ENCODE data around the gene TMC7.
A peak's percentile ranks its signal among the peaks of the same experiment; 100 is the strongest.

TMC7 gene

GRCh38 chr16:19033761-19034160, 50.0 kb downstream of the TMC7 start:
- DNase-seq, result no peak

GRCh38 chr16:19040400-19040799, 56.7 kb downstream of the TMC7 start:
- DNase-seq, result no peak

- no peak for DNase-seq
These were observed 61.0 kb downstream of the TMC7 start for GRCh38 chr16:19044769-19045168.

GRCh38 chr16:19046062-19046461, 62.3 kb downstream of the TMC7 start:
- DNase-seq, result no peak

- DNase-seq, result no peak
These were observed 79.0 kb downstream of the TMC7 start for GRCh38 chr16:19062706-19063105.

- DNase-seq, result no peak
These were observed 83.2 kb downstream of the TMC7 start for GRCh38 chr16:19066988-19067348.

- peak; percentile 100 for DNase-seq
These were observed 83.9 kb downstream of the TMC7 start, which contains the start of gene COQ7 for GRCh38 chr16:19067349-19068236. Gene COQ7 (plus strand): TSS chr16:19067614. CDS start chr16:19067665, 51 bp downstream.

- no peak for DNase-seq
These were observed 84.6 kb downstream of the TMC7 start for GRCh38 chr16:19068237-19068815.

- DNase-seq, result peak; percentile 39
These were observed 88.4 kb downstream of the TMC7 start for GRCh38 chr16:19071811-19072777.

GRCh38 chr16:19073344-19073743, 89.6 kb downstream of the TMC7 start:
- DNase-seq, result peak; percentile 42

- DNase-seq, result no peak
These were observed 90.1 kb downstream of the TMC7 start for GRCh38 chr16:19073863-19074262.

GRCh38 chr16:19075511-19075910, 91.8 kb downstream of the TMC7 start:
- no peak for DNase-seq

- no peak for DNase-seq
These were observed 94.1 kb downstream of the TMC7 start for GRCh38 chr16:19077879-19078278.

- DNase-seq, result no peak
These were observed 99.9 kb downstream of the TMC7 start for GRCh38 chr16:19083670-19084069.

- DNase-seq, result no peak
These were observed 100.4 kb downstream of the TMC7 start for GRCh38 chr16:19084139-19084538.

GRCh38 chr16:19084879-19085278, 101.1 kb downstream of the TMC7 start:
- DNase-seq, result no peak

GRCh38 chr16:19085679-19086200, 102.0 kb downstream of the TMC7 start:
- DNase-seq, result no peak

GRCh38 chr16:19086322-19087199, 102.8 kb downstream of the TMC7 start:
- peak; percentile 96 for DNase-seq

- no peak for DNase-seq
These were observed 104.7 kb downstream of the TMC7 start for GRCh38 chr16:19088341-19088916.

- DNase-seq, result no peak
These were observed 105.7 kb downstream of the TMC7 start for GRCh38 chr16:19089410-19089955.

- no peak for DNase-seq
These were observed 107.2 kb downstream of the TMC7 start for GRCh38 chr16:19090916-19091315.
